K562 (cell line): ENCODE measurements around the gene VWA1. TPM values are rescaled to one million over a fixed set of nuclear protein-coding genes. Genes with fewer than 3 reads are reported as not detected.

ENCODE experiments used
- ATAC-seq: fragments of 200-7000 bp; cut with Tn5 transposase; 3 replicates; pipeline ENCODE4 v1.9.1; 2020; ENCODE audit warnings: moderate library complexity
- BruUV-seq: library from RNA; stranded (reverse); fragments of 400-500 nt; replicated peaks from 2 replicates; lab custom pipeline; 2021; lab: Mats Ljungman, UMichigan
- CTCF ChIA-PET: fragments of 300-600 bp; formaldehyde crosslinking; extraction: SDS; loops from one replicate; lab custom pipeline; 2021; ENCODE audit warnings: low intra/inter-chr PET ratio; lab: Yijun Ruan, JAX
- POLR2A ChIA-PET: fragments of 300-600, 350-650 bp; sonication (Branson Sonifier 250); formaldehyde crosslinking; extraction: SDS; loops from one replicate; lab custom pipeline; 2021; ENCODE audit warnings: antibody characterized with exemption, inconsistent platforms; lab: Yijun Ruan, JAX
- DNase-seq, 4 experiments: peaks; one replicate each; pipeline versions ENCODE4 v3.0.0 to v3.0.0-alpha.2; 2011 to 2018; ENCODE audit warnings: low spot score in 3 of 4, mixed read lengths in 3 of 4; ENCODE audit errors: extremely low read depth in 1 of 4
- FAIRE-seq: peaks from 2 replicates; lab custom pipeline; 2011; peaks lifted over from hg19 to GRCh38; lab: Jason Lieb, UNC
- H2AFZ ChIP-seq: 2 replicates; pipeline ENCODE4 v1.6.0; 2011; ENCODE audit warnings: low read depth, low read length, control low read depth, inconsistent platforms
- H3K27ac ChIP-seq: fragments of 200-600 bp; 3 replicates; pipeline ENCODE4 v1.8.0; 2011; ENCODE audit warnings: low read depth, mild to moderate bottlenecking, control low read depth, inconsistent platforms, low read length, moderate library complexity, mixed read lengths; ENCODE audit errors: extremely low read depth
- H3K27me3 ChIP-seq, 2 experiments: fragments of 300-600 bp in 1 of 2; 2 replicates in 1 of 2; 3 replicates in 1 of 2; pipeline versions ENCODE4 v1.6.0 to v1.8.0; 2011; ENCODE audit warnings: inconsistent platforms in 2 of 2, low read length in 2 of 2, mild to moderate bottlenecking in 1 of 2, mixed read lengths in 1 of 2, moderate library complexity in 1 of 2; ENCODE audit not compliant: control insufficient read depth in 2 of 2, insufficient read depth in 2 of 2
- H3K36me3 ChIP-seq: fragments of 300-600 bp; 3 replicates; pipeline ENCODE4 v1.8.0; 2011; ENCODE audit warnings: mild to moderate bottlenecking, low read length, inconsistent platforms; ENCODE audit not compliant: control insufficient read depth, insufficient read depth
- H3K4me1 ChIP-seq, 2 experiments: fragments of 200-600 bp in 1 of 2; replicated peaks in 1 of 2; 2 replicates in 1 of 2; 3 replicates in 1 of 2; pipeline versions ENCODE4 v1.5.1 to v1.8.0; 2011; ENCODE audit warnings: inconsistent platforms in 2 of 2, low read length in 2 of 2, mild to moderate bottlenecking in 1 of 2, mixed read lengths in 1 of 2, moderate library complexity in 1 of 2; ENCODE audit not compliant: control insufficient read depth in 2 of 2, insufficient read depth in 2 of 2
- H3K4me2 ChIP-seq: 2 replicates; pipeline ENCODE4 v1.6.1; 2011; ENCODE audit warnings: low read length, control low read depth, inconsistent platforms, mixed read lengths; ENCODE audit not compliant: insufficient read depth
- H3K4me3 ChIP-seq: fragments of 200-600 bp; sonication (generic), shearing (Covaris generic); 2 replicates; pipeline ENCODE4 v1.5.1; 2016; ENCODE audit warnings: control low read depth, inconsistent platforms
- H3K79me2 ChIP-seq: fragments of 200-600 bp; 3 replicates; pipeline ENCODE4 v1.8.0; 2011; ENCODE audit warnings: low read length, inconsistent platforms; ENCODE audit not compliant: control insufficient read depth, insufficient read depth
- H3K9ac ChIP-seq, 2 experiments: 2 replicates each; pipeline versions ENCODE4 v1.6.0 to v1.6.1; 2011; ENCODE audit warnings: low read depth in 2 of 2, low read length in 2 of 2, control low read depth in 1 of 2, inconsistent platforms in 1 of 2, mild to moderate bottlenecking in 1 of 2, mixed read lengths in 1 of 2; ENCODE audit not compliant: insufficient read depth in 1 of 2
- H3K9me1 ChIP-seq: one replicate; pipeline ENCODE4 v1.6.0; 2011; ENCODE audit warnings: inconsistent platforms, mild to moderate bottlenecking, low read length, moderate library complexity; ENCODE audit not compliant: control insufficient read depth, insufficient read depth
- H3K9me3 ChIP-seq: replicated peaks from 2 replicates; pipeline ENCODE4 v1.5.1; 2011; ENCODE audit warnings: low read depth, low read length, inconsistent platforms; ENCODE audit not compliant: control insufficient read depth, insufficient read depth
- H4K20me1 ChIP-seq: replicated peaks from 2 replicates; pipeline ENCODE4 v1.6.1; 2011; ENCODE audit warnings: low read length, inconsistent platforms, mixed read lengths; ENCODE audit not compliant: control insufficient read depth, insufficient read depth
- GMEB1 ChIP-seq: fragments of 250-450 bp; sonication (Bioruptor Pico); IDR thresholded peaks from 2 replicates; pipeline ENCODE4 v1.4.0; 2020; ENCODE audit warnings: mild to moderate bottlenecking
- ILK ChIP-seq: fragments of 450-650 bp; IDR thresholded peaks from 2 replicates; pipeline ENCODE4 v1.6.1; 2016; ENCODE audit warnings: missing genetic modification characterization, low read depth, mild to moderate bottlenecking, missing compliant biosample characterization, moderate library complexity, borderline replicate concordance
- PML ChIP-seq: IDR thresholded peaks from 2 replicates; pipeline ENCODE4 v1.6.1; 2012; ENCODE audit warnings: low read length, inconsistent platforms
- POLR2G ChIP-seq: fragments of 200-400 bp; formaldehyde crosslinking; IDR thresholded peaks from 2 replicates; pipeline ENCODE4 v1.6.1; 2017; ENCODE audit warnings: low read depth, mild to moderate bottlenecking, antibody characterized with exemption, low read length, moderate library complexity
- RBFOX2 ChIP-seq: fragments of 200-400 bp; formaldehyde crosslinking; IDR thresholded peaks from 2 replicates; pipeline ENCODE4 v1.6.1; 2017; ENCODE audit warnings: low read depth, mild to moderate bottlenecking, low read length, moderate library complexity
- ZNF197 ChIP-seq: fragments of 200-800 bp; sonication (Bioruptor generic); IDR thresholded peaks from 2 replicates; pipeline ENCODE4 v1.6.1; 2016; ENCODE audit warnings: low read depth, missing genetic modification characterization, missing compliant biosample characterization
- ZNF609 ChIP-seq: sonication (generic); formaldehyde crosslinking; IDR thresholded peaks from 2 replicates; pipeline ENCODE4 v1.8.1; 2023; ENCODE audit warnings: missing genetic modification reagents, mild to moderate bottlenecking, borderline replicate concordance
- WGBS: fragments of 100-300 bp; shearing (Covaris generic); methylation state at CpG from one replicate; pipeline ENCODE4 v1.1.6; 2016; ENCODE audit warnings: low coverage, mixed read lengths; ENCODE audit not compliant: insufficient coverage; ENCODE audit errors: missing lambda C conversion rate; 5-methylcytosine and 5-hydroxymethylcytosine counted together
- in situ Hi-C: fragments of 300-500 bp; cut with MboI; formaldehyde crosslinking; loops from 4 replicates; pipeline ENCODE4 v1.15.0; 2018; ENCODE audit warnings: inconsistent platforms, mixed read lengths
- intact Hi-C: fragments of 100-400 bp; cut with micrococcal nuclease; formaldehyde crosslinking; loops from 2 replicates; pipeline ENCODE4 v1.14.2; 2022
- polyA plus RNA-seq, 8 experiments: library from polyadenylated mRNA; depleted of rRNA in 4 of 8; stranded (reverse) in 5 of 8; unstranded in 3 of 8; fragments of >200 nt; fragmentation: Nextera tagmentation in 2 of 8; fragmentation: Illumina TruSeq in 1 of 8; extraction: Ambion mirVana in 2 of 8; extraction: Trizol in 1 of 8; gene quantifications; 2 replicates each; pipeline versions ENCODE4 v1.2.1 to v1.2.3, GENCODE V29; 2011 to 2014; ENCODE audit warnings: inconsistent platforms in 1 of 8, missing spikeins in 1 of 8
- total RNA-seq, 7 experiments: library from RNA; depleted of rRNA in 6 of 7; stranded (reverse); fragments of >200 nt in 6 of 7; fragmentation: Illumina TruSeq in 2 of 7; extraction: Trizol in 2 of 7; gene quantifications; 2 replicates each; pipeline versions ENCODE4 v1.2.1 to v1.2.3, GENCODE V29; 2011 to 2021; ENCODE audit warnings: low replicate concordance in 1 of 7

VWA1 gene
- total and polyA plus RNA-seq, 9 of the 15 experiments (the other 6 are each of a cell fraction or from before 2014, with no cell fraction given): 0.01 to 6.4 (median 0.85) TPM

DNA sequence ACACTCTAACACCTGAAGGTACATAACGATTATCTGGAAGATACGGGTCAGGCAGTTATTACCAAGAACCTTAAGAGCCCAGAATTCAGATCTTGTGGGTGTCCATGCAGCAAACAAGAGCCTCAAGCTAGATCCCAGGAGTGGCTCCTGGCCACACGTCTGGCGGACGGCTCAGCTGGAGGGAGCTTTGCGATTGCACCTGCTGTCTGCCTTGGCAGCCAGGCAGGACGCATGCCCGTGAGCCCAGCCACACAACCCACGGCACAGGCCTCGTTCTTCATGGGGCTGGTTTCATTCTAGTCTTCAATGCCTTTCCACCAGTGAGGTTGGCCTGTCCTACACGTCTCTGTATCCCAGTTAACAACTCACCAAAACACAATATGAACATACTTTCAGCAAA, 42.1 kb upstream of the VWA1 start:
- in situ Hi-C loops (no loop called here), intact Hi-C loops (loop anchor here (10.0 kb wide), 1 partner anchor 121 kb away; the partner anchor contains the start of gene ATAD3A)
- H3K9me1 ChIP-seq: no peaks in the 10 kb centered on the region
- peaks cover 49% of the 10 kb centered on the region for H3K79me2 ChIP-seq
- CTCF ChIA-PET: no interaction called here
- H2AFZ ChIP-seq: no peak overlapping the region
- H3K36me3 ChIP-seq: peaks cover 91% of the 10 kb centered on the region
- FAIRE-seq (no peak), DNase-seq (peak in 1 of 4 experiments; percentile 9), ATAC-seq (no peak)
- no peak for TF ChIP-seq ILK (tag)
- TF ChIP-seq POLR2G: peak; percentile 54
- peak; percentile 60 for TF ChIP-seq RBFOX2
- TF ChIP-seq PML: 0 out of 2 replicates have a peak, but pooled peaks have one; percentile 20
- no peak overlapping the region for H3K4me2 ChIP-seq
- H3K9ac ChIP-seq: peak overlapping the region in 1 of 2 experiments; percentile 74; a peak in 1 of 4 replicates
- H3K4me1 ChIP-seq: peaks cover 16 to 20% of the 10 kb centered on the region in 2 experiments
- POLR2A ChIA-PET: interaction anchor here (0.5 to 1.3 kb wide), 5 partner anchors 9 to 272 kb away, joined by 3 to 8 read pairs (median 3); no protein-coding TSS in a partner anchor
- no peak overlapping the region for H3K27ac ChIP-seq
- 96% methylated on average over 11 of the region's 11 CpGs for whole genome bisulfite sequencing
- no TSS peak for BruUV-seq
- H3K27me3 ChIP-seq: no peaks in the 10 kb centered on the region
- H3K9me3 ChIP-seq: no peaks in the 10 kb centered on the region
- H4K20me1 ChIP-seq: no peaks in the 10 kb centered on the region
- H3K4me3 ChIP-seq: no peak overlapping the region

DNA sequence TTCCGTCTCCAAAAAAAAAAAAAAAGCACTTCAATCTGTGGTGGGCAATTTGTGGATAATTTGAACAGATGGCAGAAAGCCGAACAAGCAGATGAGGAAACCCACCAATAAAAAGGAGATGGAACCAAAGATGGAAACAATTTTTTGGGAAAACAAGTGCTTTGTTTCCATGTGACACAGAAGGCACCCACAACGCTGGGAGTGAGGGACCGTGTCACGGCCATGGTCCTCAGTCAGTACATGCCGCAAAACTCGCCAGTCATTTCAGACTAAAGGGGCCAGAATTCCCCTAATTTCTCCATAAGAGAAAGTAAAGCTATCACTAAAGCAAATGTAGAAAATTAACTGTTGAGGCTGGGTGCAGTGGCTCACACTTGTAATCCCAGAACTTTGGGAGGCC, 41.4 kb upstream of the VWA1 start:
- Histone ChIP-seq H3K9me1 (no peaks in the 10 kb centered on the region), H3K27me3 (no peaks in the 10 kb centered on the region), H3K36me3 (peaks cover 86% of the 10 kb centered on the region), H3K79me2 (peaks cover 56% of the 10 kb centered on the region), H3K4me2 (no peak overlapping the region), H3K9ac (no peak overlapping the region), H4K20me1 (no peaks in the 10 kb centered on the region), H3K9me3 (no peaks in the 10 kb centered on the region), H2AFZ (no peak overlapping the region), H3K4me3 (no peak overlapping the region), H3K4me1 (peaks cover 16 to 20% of the 10 kb centered on the region in 2 experiments), H3K27ac (no peak overlapping the region)
- FAIRE-seq: no peak
- no TSS peak for BruUV-seq
- 90% methylated on average over 7 of the region's 7 CpGs for WGBS
- DNase-seq: no peak
- intact Hi-C loops (loop anchor here (10.0 kb wide), 1 partner anchor 121 kb away; the partner anchor contains the start of gene ATAD3A), in situ Hi-C loops (no loop called here)
- ChIA-PET CTCF (no interaction called here), POLR2A (no interaction called here)
- no peak for ATAC-seq
- TF ChIP-seq GMEB1 (CRISPR knock-in tag) (no peak), ZNF197 (CRISPR knock-in tag) (no peak), ZNF609 (CRISPR knock-in tag) (no peak)
